B cell (primary cell): Measurements from ENCODE around the gene SLC30A3.

Experiments used
- CTCF ChIP-seq: fragments of 200-600 bp; IDR thresholded peaks from one replicate; pipeline ENCODE4 v1.8.0; 2022; ENCODE audit warnings: antibody characterized with exemption, mild to moderate bottlenecking
- EZH2 ChIP-seq: IDR thresholded peaks from 2 replicates; pipeline ENCODE4 v1.6.1; 2012; ENCODE audit warnings: borderline replicate concordance, low read depth, mild to moderate bottlenecking, moderate library complexity, low read length; ENCODE audit not compliant: insufficient read depth, poor library complexity, severe bottlenecking

DNA sequence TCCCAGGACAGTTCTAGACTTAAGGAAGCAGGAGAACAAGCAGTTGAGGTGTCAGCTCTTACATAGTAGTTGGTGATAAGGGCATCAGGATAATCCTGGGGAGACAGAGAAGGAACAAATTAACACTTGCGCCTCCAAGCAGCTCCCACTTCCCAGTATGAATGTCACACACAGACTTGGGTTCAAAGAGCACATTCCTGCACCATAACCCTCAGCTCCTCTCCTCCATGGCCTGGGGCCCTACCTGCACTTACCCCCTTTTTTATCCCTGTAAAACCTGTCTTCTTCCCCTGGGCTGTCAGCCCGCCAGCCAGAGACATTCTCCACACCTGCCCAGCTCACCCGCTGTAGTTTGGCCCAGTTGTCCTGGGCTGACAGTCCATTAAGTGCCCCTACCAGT lies 49.3 kb upstream of the SLC30A3 start:
- no peak for TF ChIP-seq EZH2
- TF ChIP-seq CTCF, result no peak
